A549 (cell line): Measurements from ENCODE around the gene LRIG3.

Source experiments
- CHD2 ChIP-seq: fragments of 150-350 bp; IDR thresholded peaks from 2 replicates; pipeline ENCODE4 v1.6.1; 2014; ENCODE audit warnings: low read length; ENCODE audit not compliant: partially characterized antibody
- HDAC2 ChIP-seq: fragments of 200-600 bp; sonication (generic); IDR thresholded peaks from 2 replicates; pipeline ENCODE4 v1.6.1; 2016
- JUNB ChIP-seq: fragments of >200 bp; sonication (Bioruptor Twin); formaldehyde crosslinking; IDR thresholded peaks from 2 replicates; pipeline ENCODE4 v1.6.1; 2016
- POLR2A ChIP-seq: IDR thresholded peaks from 2 replicates; pipeline ENCODE4 v1.6.1; 2012; ENCODE audit warnings: mild to moderate bottlenecking, low read length
- RAD21 ChIP-seq, 2 experiments: fragments of >200 bp in 1 of 2; sonication (Bioruptor Twin) in 1 of 2; formaldehyde crosslinking in 1 of 2; IDR thresholded peaks in 1 of 2; conservative IDR thresholded peaks in 1 of 2; 2 replicates in 1 of 2; 3 replicates in 1 of 2; pipeline ENCODE4 v1.6.1; 2012 to 2018; ENCODE audit warnings: inconsistent platforms in 1 of 2
- TF ChIP-seq, protein P1 (sequence below): IDR thresholded peaks from 2 replicates; pipeline ENCODE4 v1.6.1; 2012; ENCODE audit warnings: low read depth, borderline replicate concordance
- TF ChIP-seq, protein P2 (sequence below): IDR thresholded peaks from 2 replicates; pipeline ENCODE4 v1.6.1; 2012

DNA sequence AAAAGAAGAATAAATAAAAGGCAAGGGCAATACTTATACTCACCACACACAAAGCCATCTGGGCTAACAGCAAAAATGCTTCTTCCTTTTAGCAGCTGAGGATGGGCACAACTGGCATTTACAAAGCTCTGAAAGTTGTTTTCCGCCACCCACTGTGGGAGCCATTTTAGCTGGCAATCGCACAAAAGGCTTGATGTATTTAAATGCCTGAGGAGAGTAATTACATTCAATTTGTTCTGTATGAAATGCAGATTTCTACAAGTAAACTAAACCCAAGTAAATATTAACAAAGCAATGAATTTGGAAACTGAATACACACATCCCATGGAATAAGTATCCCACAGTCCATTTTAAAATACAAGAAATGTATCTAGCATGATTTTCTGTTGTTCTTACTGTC lies 37.5 kb downstream of the LRIG3 start:
- TF ChIP-seq RAD21 (conservative IDR thresholded peaks at IDR 0.05 in 1 of 2, IDR thresholded peaks at IDR 0.05 in 1 of 2) (no peak), HDAC2 (no peak), JUNB (no peak), POLR2A (no peak), CHD2 (no peak)
- TF ChIP-seq, protein P1, sequence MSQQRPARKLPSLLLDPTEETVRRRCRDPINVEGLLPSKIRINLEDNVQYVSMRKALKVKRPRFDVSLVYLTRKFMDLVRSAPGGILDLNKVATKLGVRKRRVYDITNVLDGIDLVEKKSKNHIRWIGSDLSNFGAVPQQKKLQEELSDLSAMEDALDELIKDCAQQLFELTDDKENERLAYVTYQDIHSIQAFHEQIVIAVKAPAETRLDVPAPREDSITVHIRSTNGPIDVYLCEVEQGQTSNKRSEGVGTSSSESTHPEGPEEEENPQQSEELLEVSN, result no peak
- TF ChIP-seq, protein P2, sequence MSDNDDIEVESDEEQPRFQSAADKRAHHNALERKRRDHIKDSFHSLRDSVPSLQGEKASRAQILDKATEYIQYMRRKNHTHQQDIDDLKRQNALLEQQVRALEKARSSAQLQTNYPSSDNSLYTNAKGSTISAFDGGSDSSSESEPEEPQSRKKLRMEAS, result no peak
